Cardiac fibroblast (primary cell): ENCODE measurements around the gene OBSL1.
A peak's percentile ranks its signal among the peaks of the same experiment; 100 is the strongest.

Experiments used
- DNase-seq, 2 donors: peaks; one replicate each; pipeline versions ENCODE4 v3.0.0 to v3.0.0-alpha.2; 2010; ENCODE audit warnings: low read depth in 2 of 2
- H3K4me3 ChIP-seq, 2 donors: replicated peaks in 1 of 2; 1 replicate in 1 of 2; 2 replicates in 1 of 2; pipeline ENCODE4 v1.5.1; 2011; ENCODE audit warnings: low read depth in 2 of 2, low read length in 2 of 2, mild to moderate bottlenecking in 2 of 2, moderate library complexity in 1 of 2
- CTCF ChIP-seq: IDR thresholded peaks from one replicate; pipeline ENCODE4 v1.5.1; 2011; ENCODE audit warnings: low read depth, mild to moderate bottlenecking, low read length, inconsistent platforms

Gene OBSL1

GRCh38 chr2:219571311-219572236, at the start of gene OBSL1:
OBSL1 (minus strand) TSS chr2:219571539; CDS start chr2:219571232, 307 bp downstream.
- TF ChIP-seq CTCF: no peak
- H3K4me3 ChIP-seq: peak within 1 kb of the TSS; percentile 58 to 70
- DNase-seq: peak; percentile 58 to 91

GRCh38 chr2:219620546-219620945, 49.2 kb upstream of the OBSL1 start:
- no peak for TF ChIP-seq CTCF
- DNase-seq: no peak
- no peak overlapping the region for H3K4me3 ChIP-seq

- H3K4me3 ChIP-seq: no peak overlapping the region
- no peak for TF ChIP-seq CTCF
- no peak for DNase-seq
These were observed 47.9 kb upstream of the OBSL1 start for GRCh38 chr2:219619235-219619634.

GRCh38 chr2:219618733-219619122, 47.4 kb upstream of the OBSL1 start:
- TF ChIP-seq CTCF: no peak
- DNase-seq: no peak

GRCh38 chr2:219616550-219616949, 45.2 kb upstream of the OBSL1 start:
- DNase-seq: no peak
- no peak overlapping the region for H3K4me3 ChIP-seq
- no peak for TF ChIP-seq CTCF

More at GRCh38 chr2:219618733-219619122, 47.4 kb upstream of the OBSL1 start:
- H3K4me3 ChIP-seq: no peak overlapping the region

GRCh38 chr2:219615894-219616293, 44.6 kb upstream of the OBSL1 start:
- DNase-seq: no peak
- H3K4me3 ChIP-seq: no peak overlapping the region

More at GRCh38 chr2:219615894-219616293, 44.6 kb upstream of the OBSL1 start:
- no peak for TF ChIP-seq CTCF
